ENCODE results near the gene NIP7. TPM values are rescaled to one million over a fixed set of nuclear protein-coding genes. Genes with fewer than 3 reads are reported as not detected.

NIP7 gene
- total and polyA plus RNA-seq, 9 of the 15 experiments (the other 6 are each of a cell fraction or from before 2014, with no cell fraction given), result 28.9 to 85.5 (median 72.5) TPM

- in situ Hi-C loops (cut with MboI), result no loop called here
- Histone ChIP-seq H3K36me3 (ENCODE audit: control insufficient read depth, insufficient read depth, low read length) (no peaks in the 10 kb centered on the region; the same call in 2 of the 3 replicates), H3K27me3 (ENCODE audit: control insufficient read depth in 2 of 2, insufficient read depth in 2 of 2, low read length in 2 of 2) (no peaks in the 10 kb centered on the region), H3K9me1 (ENCODE audit: control insufficient read depth, insufficient read depth, low read length) (no peaks in the 10 kb centered on the region), H3K9ac (ENCODE audit: insufficient read depth in 1 of 2, low read depth in 2 of 2, low read length in 2 of 2) (no peak overlapping the region), H3K27ac (ENCODE audit: extremely low read depth, low read depth, low read length) (no peak overlapping the region), H2AFZ (ENCODE audit: low read depth, low read length) (no peak overlapping the region), H3K4me3 (no peak overlapping the region), H3K79me2 (ENCODE audit: control insufficient read depth, insufficient read depth, low read length) (no peaks in the 10 kb centered on the region), H3K4me1 (replicated peaks in 1 of 2; ENCODE audit: control insufficient read depth in 2 of 2, insufficient read depth in 2 of 2, low read length in 2 of 2) (no peaks in the 10 kb centered on the region), H4K20me1 (replicated peaks; ENCODE audit: control insufficient read depth, insufficient read depth, low read length) (no peaks in the 10 kb centered on the region), H3K4me2 (ENCODE audit: insufficient read depth, low read length) (no peak overlapping the region), H3K9me3 (replicated peaks; ENCODE audit: control insufficient read depth, insufficient read depth, low read depth, low read length) (no peaks in the 10 kb centered on the region)
- no TSS peak for BruUV-seq (replicated peaks)
- 47% methylated on average over 1 of the region's 1 CpG for WGBS (ENCODE audit: insufficient coverage, low coverage, missing lambda C conversion rate)
- CTCF ChIA-PET (ENCODE audit: low intra/inter-chr PET ratio), result no interaction called here
- POLR2A ChIA-PET, result interaction anchor here (0.7 kb wide), 1 partner anchor 16 kb away, joined by 7 read pairs; no protein-coding TSS in a partner anchor
- intact Hi-C loops (cut with micrococcal nuclease), result loop anchor here (10.0 kb wide), 1 partner anchor 456 kb away; the partner anchor contains the start of gene TANGO6
- ATAC-seq (no peak), DNase-seq (ENCODE audit: extremely low read depth in 1 of 4, low spot score in 3 of 4) (no peak), FAIRE-seq (no peak)
- TF ChIP-seq POLR3G (IDR thresholded peaks at IDR 0.05; ENCODE audit: extremely low read depth, insufficient read length, insufficient replicate concordance), result no peak
- TF ChIP-seq PCBP2 (IDR thresholded peaks at IDR 0.05; ENCODE audit: low read depth, low read length, poor library complexity, severe bottlenecking), result no peak
- TF ChIP-seq RUNX1 (IDR thresholded peaks at IDR 0.05; ENCODE audit: low read depth), result no peak
- no peak for TF ChIP-seq SOX6 (IDR thresholded peaks at IDR 0.05)
- TF ChIP-seq ZBTB40 (IDR thresholded peaks at IDR 0.05), result no peak
- no peak for TF ChIP-seq ZBTB40 (CRISPR knock-in tag; IDR thresholded peaks at IDR 0.05)
- no peak for TF ChIP-seq ZNF174 (CRISPR knock-in tag; IDR thresholded peaks at IDR 0.05)
- no peak for TF ChIP-seq ATF2 (CRISPR knock-in tag; IDR thresholded peaks at IDR 0.05)
- no peak for TF ChIP-seq CHAMP1 (IDR thresholded peaks at IDR 0.05)
- TF ChIP-seq KAT7 (CRISPR knock-in tag; IDR thresholded peaks at IDR 0.05; ENCODE audit: borderline replicate concordance), result no peak
Measured at GRCh38 chr16:69301187-69301586, 38.4 kb upstream of the NIP7 start.

Data from K562 (cell line).